Activated CD4-positive, alpha-beta T cell treated with anti-CD3 and anti-CD28 coated beads, Interleukin-2, amount 50 U/mL, for 4 hours (primary cell): ENCODE data around the gene BTD.
A peak's percentile ranks its signal among the peaks of the same experiment; 100 is the strongest.
"Not testable (repeated sequence)": the region's sequence is repeated elsewhere in the genome, so short reads cannot be mapped to it uniquely, and the experiment has no call there.

Experiments used
- DNase-seq, 2 experiments: peaks; one replicate each; pipeline ENCODE4 v3.0.0-alpha.2; 2020

BTD gene

GRCh38 chr3:15604584-15604983 lies 3.0 kb downstream of the BTD start:
- not testable (repeated sequence) for DNase-seq

- no peak for DNase-seq
Observed at GRCh38 chr3:15606434-15606891, 4.9 kb downstream of the BTD start.

- no peak for DNase-seq
Observed at GRCh38 chr3:15610082-15610759, 8.7 kb downstream of the BTD start.

GRCh38 chr3:15611018-15611417 lies 9.5 kb downstream of the BTD start:
- no peak for DNase-seq

- no peak for DNase-seq
Observed at GRCh38 chr3:15612001-15612400, 10.5 kb downstream of the BTD start.

GRCh38 chr3:15614958-15615357 lies 13.4 kb downstream of the BTD start:
- no peak for DNase-seq

GRCh38 chr3:15616053-15616452 lies 14.5 kb downstream of the BTD start:
- DNase-seq: no peak

GRCh38 chr3:15619659-15620464 lies 18.3 kb downstream of the BTD start:
- not testable (repeated sequence) for DNase-seq

GRCh38 chr3:15623535-15624440 lies 22.2 kb downstream of the BTD start:
- peak in 1 of 2 experiments; percentile 12 for DNase-seq

- DNase-seq: no peak
Observed at GRCh38 chr3:15628967-15629366, 27.4 kb downstream of the BTD start.

GRCh38 chr3:15629860-15630597 lies 28.5 kb downstream of the BTD start:
- peak; percentile 53 to 56 for DNase-seq

- DNase-seq: no peak
Observed at GRCh38 chr3:15630646-15631350, 29.3 kb downstream of the BTD start.

- DNase-seq: no peak
Observed at GRCh38 chr3:15631426-15632211, 30.1 kb downstream of the BTD start.

GRCh38 chr3:15632212-15632580 lies 30.7 kb downstream of the BTD start:
- DNase-seq: no peak

GRCh38 chr3:15633159-15633558 lies 31.6 kb downstream of the BTD start:
- no peak for DNase-seq

- DNase-seq: no peak
Observed at GRCh38 chr3:15633766-15634598, 32.4 kb downstream of the BTD start.

GRCh38 chr3:15634671-15635070 lies 33.1 kb downstream of the BTD start:
- DNase-seq: no peak

GRCh38 chr3:15635121-15635661 lies 33.6 kb downstream of the BTD start:
- DNase-seq: no peak

GRCh38 chr3:15636028-15636709 lies 34.6 kb downstream of the BTD start:
- DNase-seq: no peak
